Measurements from ENCODE around the gene AQP12B. TPM values are rescaled to one million over a fixed set of nuclear protein-coding genes. Genes with fewer than 3 reads are reported as not detected.

AQP12B gene
- total and polyA plus RNA-seq, 9 of the 15 experiments (the other 6 are each of a cell fraction or from before 2014, with no cell fraction given): not detected

GRCh38 chr2:240626531-240627300, 56.0 kb downstream of the AQP12B start:
- no peak for FAIRE-seq

More at GRCh38 chr2:240626531-240627300, 56.0 kb downstream of the AQP12B start:
- BruUV-seq (replicated peaks): no TSS peak
- Histone ChIP-seq H3K36me3 (ENCODE audit: control insufficient read depth, insufficient read depth, low read length) (no peaks in the 10 kb centered on the region), H3K9me1 (ENCODE audit: control insufficient read depth, insufficient read depth, low read length) (no peaks in the 10 kb centered on the region), H3K4me1 (replicated peaks in 1 of 2; ENCODE audit: control insufficient read depth in 2 of 2, insufficient read depth in 2 of 2, low read length in 2 of 2) (peaks cover 0 to 39% of the 10 kb centered on the region in 2 experiments; a peak in 2 of 5 replicates), H4K20me1 (replicated peaks; ENCODE audit: control insufficient read depth, insufficient read depth, low read length) (no peaks in the 10 kb centered on the region), H3K27ac (ENCODE audit: extremely low read depth, low read depth, low read length) (no peak overlapping the region), H2AFZ (ENCODE audit: low read depth, low read length) (no peak overlapping the region), H3K79me2 (ENCODE audit: control insufficient read depth, insufficient read depth, low read length) (no peaks in the 10 kb centered on the region), H3K9me3 (replicated peaks; ENCODE audit: control insufficient read depth, insufficient read depth, low read depth, low read length) (no peaks in the 10 kb centered on the region), H3K4me3 (no peak overlapping the region), H3K9ac (ENCODE audit: insufficient read depth in 1 of 2, low read depth in 2 of 2, low read length in 2 of 2) (peak overlapping the region in 1 of 2 experiments; percentile 74; a peak in 2 of 4 replicates), H3K4me2 (ENCODE audit: insufficient read depth, low read length) (no peak overlapping the region), H3K27me3 (ENCODE audit: control insufficient read depth in 2 of 2, insufficient read depth in 2 of 2, low read length in 2 of 2) (peaks cover 0 to 16% of the 10 kb centered on the region in 2 experiments; a peak in 2 of 5 replicates)
- DNase-seq (ENCODE audit: extremely low read depth in 1 of 4, low spot score in 3 of 4): no peak
- in situ Hi-C loops (cut with MboI) (no loop called here), intact Hi-C loops (cut with micrococcal nuclease) (no loop called here)
- 19% methylated on average over 9 of the region's 21 CpGs for WGBS (ENCODE audit: insufficient coverage, low coverage, missing lambda C conversion rate)
- TF ChIP-seq E2F8 (IDR thresholded peaks at IDR 0.05; ENCODE audit: low read depth, partially characterized antibody): no peak
- peak; percentile 66 for TF ChIP-seq ESRRA (IDR thresholded peaks at IDR 0.05; ENCODE audit: borderline replicate concordance, low read depth)
- no peak for TF ChIP-seq MTA1 (IDR thresholded peaks at IDR 0.05; ENCODE audit: borderline replicate concordance)
- no peak for TF ChIP-seq ZNF23 (CRISPR knock-in tag; IDR thresholded peaks at IDR 0.05)
- TF ChIP-seq ZNF217 (CRISPR knock-in tag; IDR thresholded peaks at IDR 0.05): no peak
- no peak for TF ChIP-seq ZNF12 (CRISPR knock-in tag; IDR thresholded peaks at IDR 0.05)
- TF ChIP-seq HDAC2 (IDR thresholded peaks at IDR 0.05): no peak
- TF ChIP-seq L3MBTL2 (IDR thresholded peaks at IDR 0.05): peak; percentile 36
- no peak for TF ChIP-seq CREB1 (IDR thresholded peaks at IDR 0.05)
- TF ChIP-seq CREB1 (CRISPR knock-in tag; IDR thresholded peaks at IDR 0.05): no peak
- TF ChIP-seq SPI1 (IDR thresholded peaks at IDR 0.05; ENCODE audit: borderline replicate concordance, low read depth, low read length): peak; percentile 87
- ATAC-seq: no peak; the same call in 2 of the 3 replicates
- POLR2A ChIA-PET: interaction anchor here (1.0 kb wide), 1 partner anchor 16 kb away, joined by 4 read pairs; no protein-coding TSS in a partner anchor
- CTCF ChIA-PET (ENCODE audit: low intra/inter-chr PET ratio): no interaction called here

Small RNA genes within 50 kb of the gene (small RNA-seq; reads per million reads assigned to genes)
- gene AC011298.3: not detected

Other genes starting within 250 kb of the AQP12B start
Only the 7 nearest of the 11 such genes appear.
- gene ANKMY1, start 124.9 kb downstream of the AQP12B start, total RNA-seq (2014; rRNA removed): 7.7 and 8.2 TPM in 2 replicates
- gene ANKMY1, start 124.9 kb downstream of the AQP12B start, total RNA-seq (2014; rRNA removed; fragmentation: Illumina TruSeq; extraction: Trizol): 4.4 and 6.4 TPM in 2 replicates
- gene ANKMY1, start 124.9 kb downstream of the AQP12B start, total RNA-seq (2015; rRNA removed; fragmentation: Illumina TruSeq; extraction: Trizol): 10.7 and 12.3 TPM in 2 replicates
- 15.1 and 16.0 TPM in 2 replicates for gene ANKMY1, start 124.9 kb downstream of the AQP12B start, total RNA-seq (2021)
- gene ANKMY1, start 124.9 kb downstream of the AQP12B start, polyA plus RNA-seq (2011; rRNA removed): 13.0 and 18.7 TPM in 2 replicates
- gene ANKMY1, start 124.9 kb downstream of the AQP12B start, polyA plus RNA-seq (2014; fragmentation: Illumina TruSeq; extraction: Trizol): 12.4 and 13.8 TPM in 2 replicates
- gene ANKMY1, start 124.9 kb downstream of the AQP12B start, polyA plus RNA-seq (2014; fragmentation: Nextera tagmentation; extraction: Ambion mirVana): under 1 TPM; 0.75 to 0.87 TPM
- gene ANKMY1, start 124.9 kb downstream of the AQP12B start, polyA plus RNA-seq (2014; rRNA removed): 11.7 and 11.9 TPM in 2 replicates
- gene DUSP28, start 122.5 kb downstream of the AQP12B start, total RNA-seq (2014; rRNA removed): 5.1 and 5.6 TPM in 2 replicates
- gene DUSP28, start 122.5 kb downstream of the AQP12B start, total RNA-seq (2014; rRNA removed; fragmentation: Illumina TruSeq; extraction: Trizol): 4.2 and 5.8 TPM in 2 replicates
- gene DUSP28, start 122.5 kb downstream of the AQP12B start, total RNA-seq (2015; rRNA removed; fragmentation: Illumina TruSeq; extraction: Trizol): 3.6 and 4.3 TPM in 2 replicates
- gene DUSP28, start 122.5 kb downstream of the AQP12B start, total RNA-seq (2021): 3.3 and 6.3 TPM in 2 replicates
- 7.5 and 8.1 TPM in 2 replicates for gene DUSP28, start 122.5 kb downstream of the AQP12B start, polyA plus RNA-seq (2011; rRNA removed)
- 4.1 and 4.7 TPM in 2 replicates for gene DUSP28, start 122.5 kb downstream of the AQP12B start, polyA plus RNA-seq (2014; fragmentation: Illumina TruSeq; extraction: Trizol)
- gene DUSP28, start 122.5 kb downstream of the AQP12B start, polyA plus RNA-seq (2014; fragmentation: Nextera tagmentation; extraction: Ambion mirVana): 1 to 10 TPM; 2.8 to 4.2 TPM
- 4.7 and 5.4 TPM in 2 replicates for gene DUSP28, start 122.5 kb downstream of the AQP12B start, polyA plus RNA-seq (2014; rRNA removed)
- 15.7 and 25.3 TPM in 2 replicates for gene RNPEPL1, start 114.4 kb downstream of the AQP12B start, total RNA-seq (2014; rRNA removed)
- 1.7 and 2.5 TPM in 2 replicates for gene RNPEPL1, start 114.4 kb downstream of the AQP12B start, total RNA-seq (2014; rRNA removed; fragmentation: Illumina TruSeq; extraction: Trizol)
- gene RNPEPL1, start 114.4 kb downstream of the AQP12B start, total RNA-seq (2015; rRNA removed; fragmentation: Illumina TruSeq; extraction: Trizol): 7.0 and 7.1 TPM in 2 replicates
- gene RNPEPL1, start 114.4 kb downstream of the AQP12B start, total RNA-seq (2021): 38.3 and 38.7 TPM in 2 replicates
- 5.5 and 10.0 TPM in 2 replicates for gene RNPEPL1, start 114.4 kb downstream of the AQP12B start, polyA plus RNA-seq (2011; rRNA removed)
- 5.6 and 21.3 TPM in 2 replicates for gene RNPEPL1, start 114.4 kb downstream of the AQP12B start, polyA plus RNA-seq (2014; fragmentation: Illumina TruSeq; extraction: Trizol)
- under 1 TPM; 0.07 to 0.45 TPM for gene RNPEPL1, start 114.4 kb downstream of the AQP12B start, polyA plus RNA-seq (2014; fragmentation: Nextera tagmentation; extraction: Ambion mirVana)
- 21.9 and 28.2 TPM in 2 replicates for gene RNPEPL1, start 114.4 kb downstream of the AQP12B start, polyA plus RNA-seq (2014; rRNA removed)
- 18.6 and 24.3 TPM in 2 replicates for gene CAPN10, start 96.2 kb downstream of the AQP12B start, total RNA-seq (2014; rRNA removed)
- 3.7 and 4.1 TPM in 2 replicates for gene CAPN10, start 96.2 kb downstream of the AQP12B start, total RNA-seq (2014; rRNA removed; fragmentation: Illumina TruSeq; extraction: Trizol)
- gene CAPN10, start 96.2 kb downstream of the AQP12B start, total RNA-seq (2015; rRNA removed; fragmentation: Illumina TruSeq; extraction: Trizol): 10.4 and 14.5 TPM in 2 replicates
- 19.3 and 25.3 TPM in 2 replicates for gene CAPN10, start 96.2 kb downstream of the AQP12B start, total RNA-seq (2021)
- 8.4 and 14.0 TPM in 2 replicates for gene CAPN10, start 96.2 kb downstream of the AQP12B start, polyA plus RNA-seq (2011; rRNA removed)
- 4.7 and 8.9 TPM in 2 replicates for gene CAPN10, start 96.2 kb downstream of the AQP12B start, polyA plus RNA-seq (2014; fragmentation: Illumina TruSeq; extraction: Trizol)
- under 1 TPM; 0.08 to 0.41 TPM for gene CAPN10, start 96.2 kb downstream of the AQP12B start, polyA plus RNA-seq (2014; fragmentation: Nextera tagmentation; extraction: Ambion mirVana)
- gene CAPN10, start 96.2 kb downstream of the AQP12B start, polyA plus RNA-seq (2014; rRNA removed): 26.1 and 26.8 TPM in 2 replicates
- gene GPR35, start 57.4 kb downstream of the AQP12B start, total RNA-seq (2014; rRNA removed): 0.50 TPM in 1 of 2 replicates, not detected in the other
- gene GPR35, start 57.4 kb downstream of the AQP12B start, total RNA-seq (2014; rRNA removed; fragmentation: Illumina TruSeq; extraction: Trizol): 0.07 TPM in 1 of 2 replicates, not detected in the other
- 0.29 and 0.34 TPM in 2 replicates for gene GPR35, start 57.4 kb downstream of the AQP12B start, total RNA-seq (2015; rRNA removed; fragmentation: Illumina TruSeq; extraction: Trizol)
- 0.20 and 0.33 TPM in 2 replicates for gene GPR35, start 57.4 kb downstream of the AQP12B start, total RNA-seq (2021)
- 0.04 and 0.19 TPM in 2 replicates for gene GPR35, start 57.4 kb downstream of the AQP12B start, polyA plus RNA-seq (2011; rRNA removed)
- 0.08 TPM in 1 of 2 replicates, not detected in the other for gene GPR35, start 57.4 kb downstream of the AQP12B start, polyA plus RNA-seq (2014; fragmentation: Illumina TruSeq; extraction: Trizol)
- not detected for gene GPR35, start 57.4 kb downstream of the AQP12B start, polyA plus RNA-seq (2014; fragmentation: Nextera tagmentation; extraction: Ambion mirVana)
- gene GPR35, start 57.4 kb downstream of the AQP12B start, polyA plus RNA-seq (2014; rRNA removed): 0.12 and 0.29 TPM in 2 replicates
- gene AQP12A, start 9.0 kb upstream of the AQP12B start, total RNA-seq (2014; rRNA removed): not detected in 2 replicates
- gene AQP12A, start 9.0 kb upstream of the AQP12B start, total RNA-seq (2014; rRNA removed; fragmentation: Illumina TruSeq; extraction: Trizol): not detected in 2 replicates
- not detected in 2 replicates for gene AQP12A, start 9.0 kb upstream of the AQP12B start, total RNA-seq (2015; rRNA removed; fragmentation: Illumina TruSeq; extraction: Trizol)
- not detected in 2 replicates for gene AQP12A, start 9.0 kb upstream of the AQP12B start, total RNA-seq (2021)
- gene AQP12A, start 9.0 kb upstream of the AQP12B start, polyA plus RNA-seq (2011; rRNA removed): not detected in 2 replicates
- gene AQP12A, start 9.0 kb upstream of the AQP12B start, polyA plus RNA-seq (2014; fragmentation: Illumina TruSeq; extraction: Trizol): not detected in 2 replicates
- gene AQP12A, start 9.0 kb upstream of the AQP12B start, polyA plus RNA-seq (2014; fragmentation: Nextera tagmentation; extraction: Ambion mirVana): not detected
- not detected in 2 replicates for gene AQP12A, start 9.0 kb upstream of the AQP12B start, polyA plus RNA-seq (2014; rRNA removed)
- 0.29 and 0.59 TPM in 2 replicates for gene KIF1A, start 137.3 kb upstream of the AQP12B start, total RNA-seq (2014; rRNA removed)
- 0.33 TPM in 1 of 2 replicates, not detected in the other for gene KIF1A, start 137.3 kb upstream of the AQP12B start, total RNA-seq (2014; rRNA removed; fragmentation: Illumina TruSeq; extraction: Trizol)
- 0.07 and 0.11 TPM in 2 replicates for gene KIF1A, start 137.3 kb upstream of the AQP12B start, total RNA-seq (2015; rRNA removed; fragmentation: Illumina TruSeq; extraction: Trizol)
- gene KIF1A, start 137.3 kb upstream of the AQP12B start, total RNA-seq (2021): 0.94 and 1.4 TPM in 2 replicates
- 0.39 and 0.45 TPM in 2 replicates for gene KIF1A, start 137.3 kb upstream of the AQP12B start, polyA plus RNA-seq (2011; rRNA removed)
- gene KIF1A, start 137.3 kb upstream of the AQP12B start, polyA plus RNA-seq (2014; fragmentation: Illumina TruSeq; extraction: Trizol): 0.39 and 1.1 TPM in 2 replicates
- not detected for gene KIF1A, start 137.3 kb upstream of the AQP12B start, polyA plus RNA-seq (2014; fragmentation: Nextera tagmentation; extraction: Ambion mirVana)
- 0.12 and 0.15 TPM in 2 replicates for gene KIF1A, start 137.3 kb upstream of the AQP12B start, polyA plus RNA-seq (2014; rRNA removed)